ENCODE data around the gene JAZF1.
A peak's percentile ranks its signal among the peaks of the same experiment; 100 is the strongest.

Gene JAZF1

GRCh38 chr7:28104041-28104541 is 76.5 kb downstream of the JAZF1 start:
- no peak for TF ChIP-seq JUND (IDR thresholded peaks at IDR 0.05; ENCODE audit: low read depth)
- DNase-seq (ENCODE audit: low read depth in 1 of 2, low spot score in 1 of 2) = peak in 1 of 2 experiments; percentile 82
- in situ Hi-C loops (cut with HindIII; ENCODE audit: low pct_unique_long_range_greater_than_20kb, low sequenced_read_pairs) = no loop called here

- DNase-seq (ENCODE audit: low read depth in 1 of 2, low spot score in 1 of 2) = no peak
- in situ Hi-C loops (cut with HindIII; ENCODE audit: low pct_unique_long_range_greater_than_20kb, low sequenced_read_pairs) = no loop called here
- TF ChIP-seq JUND (IDR thresholded peaks at IDR 0.05; ENCODE audit: low read depth) = no peak
Observed at GRCh38 chr7:28102797-28103196, 77.8 kb downstream of the JAZF1 start.

GRCh38 chr7:28096713-28097112 is 83.9 kb downstream of the JAZF1 start:
- in situ Hi-C loops (cut with HindIII; ENCODE audit: low pct_unique_long_range_greater_than_20kb, low sequenced_read_pairs) = no loop called here
- DNase-seq (ENCODE audit: low read depth in 1 of 2, low spot score in 1 of 2) = peak; percentile 72 to 73
- TF ChIP-seq JUND (IDR thresholded peaks at IDR 0.05; ENCODE audit: low read depth) = no peak

GRCh38 chr7:28095231-28095630 is 85.4 kb downstream of the JAZF1 start:
- no peak for TF ChIP-seq JUND (IDR thresholded peaks at IDR 0.05; ENCODE audit: low read depth)

GRCh38 chr7:28093623-28094232 is 86.9 kb downstream of the JAZF1 start:
- peak; percentile 52 to 89 for DNase-seq (ENCODE audit: low read depth in 1 of 2, low spot score in 1 of 2)
- no peak for TF ChIP-seq JUND (IDR thresholded peaks at IDR 0.05; ENCODE audit: low read depth)
- in situ Hi-C loops (cut with HindIII; ENCODE audit: low pct_unique_long_range_greater_than_20kb, low sequenced_read_pairs) = no loop called here

More at GRCh38 chr7:28095231-28095630, 85.4 kb downstream of the JAZF1 start:
- DNase-seq (ENCODE audit: low read depth in 1 of 2, low spot score in 1 of 2) = no peak
- in situ Hi-C loops (cut with HindIII; ENCODE audit: low pct_unique_long_range_greater_than_20kb, low sequenced_read_pairs) = no loop called here

- TF ChIP-seq JUND (IDR thresholded peaks at IDR 0.05; ENCODE audit: low read depth) = no peak
- in situ Hi-C loops (cut with HindIII; ENCODE audit: low pct_unique_long_range_greater_than_20kb, low sequenced_read_pairs) = no loop called here
- DNase-seq (ENCODE audit: low read depth in 1 of 2, low spot score in 1 of 2) = no peak
Observed at GRCh38 chr7:28091190-28091589, 89.4 kb downstream of the JAZF1 start.

- no peak for DNase-seq (ENCODE audit: low read depth in 1 of 2, low spot score in 1 of 2)
- in situ Hi-C loops (cut with HindIII; ENCODE audit: low pct_unique_long_range_greater_than_20kb, low sequenced_read_pairs) = no loop called here
- TF ChIP-seq JUND (IDR thresholded peaks at IDR 0.05; ENCODE audit: low read depth) = no peak
Observed at GRCh38 chr7:28088901-28089714, 91.5 kb downstream of the JAZF1 start.

GRCh38 chr7:28088032-28088431 is 92.6 kb downstream of the JAZF1 start:
- in situ Hi-C loops (cut with HindIII; ENCODE audit: low pct_unique_long_range_greater_than_20kb, low sequenced_read_pairs) = no loop called here
- no peak for DNase-seq (ENCODE audit: low read depth in 1 of 2, low spot score in 1 of 2)

GRCh38 chr7:28086198-28086597 is 94.4 kb downstream of the JAZF1 start:
- TF ChIP-seq JUND (IDR thresholded peaks at IDR 0.05; ENCODE audit: low read depth) = no peak
- in situ Hi-C loops (cut with HindIII; ENCODE audit: low pct_unique_long_range_greater_than_20kb, low sequenced_read_pairs) = no loop called here
- no peak for DNase-seq (ENCODE audit: low read depth in 1 of 2, low spot score in 1 of 2)

More at GRCh38 chr7:28088032-28088431, 92.6 kb downstream of the JAZF1 start:
- no peak for TF ChIP-seq JUND (IDR thresholded peaks at IDR 0.05; ENCODE audit: low read depth)

- in situ Hi-C loops (cut with HindIII; ENCODE audit: low pct_unique_long_range_greater_than_20kb, low sequenced_read_pairs) = no loop called here
- no peak for TF ChIP-seq JUND (IDR thresholded peaks at IDR 0.05; ENCODE audit: low read depth)
- DNase-seq (ENCODE audit: low read depth in 1 of 2, low spot score in 1 of 2) = no peak
Observed at GRCh38 chr7:28083998-28084985, 96.3 kb downstream of the JAZF1 start.

- no peak for DNase-seq (ENCODE audit: low read depth in 1 of 2, low spot score in 1 of 2)
Observed at GRCh38 chr7:28083164-28083997, 97.2 kb downstream of the JAZF1 start.

More at GRCh38 chr7:28083164-28083997, 97.2 kb downstream of the JAZF1 start:
- TF ChIP-seq JUND (IDR thresholded peaks at IDR 0.05; ENCODE audit: low read depth) = no peak
- in situ Hi-C loops (cut with HindIII; ENCODE audit: low pct_unique_long_range_greater_than_20kb, low sequenced_read_pairs) = no loop called here
